IPS-11a (cell line): ENCODE results near the gene NCKAP1.

Experiments
- H3K4me3 ChIP-seq: one replicate; pipeline ENCODE4 v1.5.1; 2013; ENCODE audit warnings: low read depth, low read length, control low read depth

The NCKAP1 gene

DNA sequence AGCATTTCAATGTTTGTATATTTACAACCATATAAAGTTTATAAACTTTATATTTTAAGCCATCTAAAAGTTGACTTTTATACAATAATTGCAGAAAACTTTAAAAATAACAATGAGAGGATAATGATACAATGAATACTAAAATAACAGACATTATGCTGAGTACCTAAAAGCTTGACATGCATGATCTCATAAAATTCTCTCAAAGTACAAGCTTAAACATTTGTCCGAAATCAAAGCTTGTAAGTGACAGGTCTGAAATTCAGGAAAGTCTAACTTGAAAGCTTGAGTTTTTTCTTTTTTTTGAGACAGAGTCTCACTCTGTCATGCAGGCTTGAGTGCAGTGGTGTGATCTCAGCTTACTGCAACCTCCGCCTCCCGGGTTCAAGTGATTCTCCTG lies 87.7 kb downstream of the NCKAP1 start:
- H3K4me3 ChIP-seq: no peak overlapping the region

GRCh38 chr2:182949572-182950189 lies 88.6 kb downstream of the NCKAP1 start:
- H3K4me3 ChIP-seq: no peak overlapping the region

DNA sequence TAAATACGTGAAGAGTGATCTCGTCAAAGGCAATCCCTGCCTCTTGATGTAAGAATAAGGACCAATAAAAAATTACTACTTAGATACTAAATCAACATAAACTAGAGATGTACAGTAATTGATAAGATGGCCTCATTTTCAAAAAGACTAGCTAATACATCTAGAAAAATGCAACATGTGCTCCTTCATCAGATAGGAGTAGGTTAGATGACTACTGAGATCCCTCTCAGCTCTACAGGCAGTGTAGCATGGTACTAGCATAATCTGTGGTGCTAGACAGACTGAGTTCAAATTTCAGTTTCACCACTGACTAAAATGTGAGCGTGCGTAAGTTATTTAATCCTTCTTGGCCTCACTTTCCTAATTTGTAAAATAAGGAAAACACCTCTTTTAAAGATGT lies 89.2 kb downstream of the NCKAP1 start:
- no peak overlapping the region for H3K4me3 ChIP-seq

DNA sequence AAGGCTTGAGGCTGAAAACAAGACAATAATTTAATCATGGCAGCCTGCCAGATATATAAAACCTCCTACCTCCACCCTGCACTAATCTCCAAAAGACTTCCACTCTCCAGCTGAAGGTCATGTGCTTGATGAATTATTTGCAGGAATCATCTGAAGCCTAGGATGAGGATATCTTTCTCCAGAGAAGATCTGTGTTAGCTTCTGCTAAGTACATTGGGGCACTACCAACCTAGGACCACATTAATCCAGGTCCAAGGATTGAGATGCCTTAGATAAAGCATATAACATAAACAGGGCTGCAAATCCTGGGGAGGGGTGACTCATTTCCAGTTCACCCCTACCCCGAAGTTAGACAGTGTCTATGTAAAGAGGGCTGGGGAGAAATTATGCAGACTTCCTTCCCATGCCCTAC lies 91.3 kb downstream of the NCKAP1 start:
- H3K4me3 ChIP-seq: no peak overlapping the region

GRCh38 chr2:182943339-182943738 lies 94.9 kb downstream of the NCKAP1 start:
- H3K4me3 ChIP-seq: no peak overlapping the region

DNA sequence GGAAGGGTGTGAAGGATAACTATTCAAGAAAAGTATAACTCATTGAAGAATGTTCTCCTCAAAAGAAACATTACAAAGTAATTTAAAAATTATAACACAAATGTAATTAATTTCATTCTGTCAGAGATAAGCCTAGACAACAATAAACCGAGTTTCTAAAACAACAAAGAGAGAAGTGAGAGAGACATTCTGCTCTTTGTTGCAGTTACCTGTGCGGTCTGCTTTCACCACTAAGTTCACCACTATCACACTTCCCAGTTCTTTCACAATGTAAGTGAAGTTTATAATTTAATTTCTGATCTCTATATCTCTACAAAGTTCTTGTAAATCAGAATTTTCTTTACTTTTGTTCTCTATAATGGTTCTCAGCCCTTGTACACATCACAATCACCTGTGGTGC lies 95.5 kb downstream of the NCKAP1 start:
- H3K4me3 ChIP-seq: no peak overlapping the region

DNA sequence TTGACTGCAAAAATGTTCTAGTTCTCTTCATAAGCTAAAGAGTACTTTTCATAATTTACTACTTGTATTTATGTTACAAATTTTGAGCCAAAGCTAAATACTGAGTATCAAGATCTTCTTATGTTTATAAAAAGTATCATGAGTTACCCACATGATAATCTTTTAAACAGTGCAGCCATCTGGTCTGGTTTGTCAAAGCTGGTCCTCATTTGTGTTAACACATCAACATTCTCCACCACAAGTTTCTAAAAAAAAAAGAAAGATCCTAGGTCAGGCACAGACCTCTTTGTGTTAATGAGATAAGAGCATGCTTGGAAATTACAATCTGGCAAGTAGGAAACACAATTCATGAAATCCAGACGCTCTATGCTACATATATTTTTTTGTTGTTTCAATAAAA lies 96.3 kb downstream of the NCKAP1 start:
- H3K4me3 ChIP-seq: no peak overlapping the region

GRCh38 chr2:182941121-182941722 lies 97.0 kb downstream of the NCKAP1 start:
- H3K4me3 ChIP-seq: no peak overlapping the region

DNA sequence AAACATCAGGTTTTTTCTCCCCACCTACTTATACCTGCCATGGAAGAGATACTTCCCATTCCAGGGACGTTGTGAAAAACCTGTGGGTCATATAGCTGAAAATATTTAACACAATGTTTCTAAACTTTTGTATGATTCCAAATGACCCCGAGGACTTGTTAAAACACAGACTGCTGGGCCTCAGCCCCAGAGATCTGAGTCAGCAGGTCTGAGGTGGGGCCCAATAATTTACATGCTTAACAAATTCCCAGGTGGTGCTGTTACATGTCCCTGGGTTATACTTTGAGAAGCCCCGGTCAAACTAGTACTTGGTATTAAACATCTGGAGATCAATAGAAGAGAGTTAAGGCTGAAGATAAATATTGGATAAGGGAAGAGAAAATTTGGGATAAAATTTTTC lies 100.4 kb downstream of the NCKAP1 start:
- H3K4me3 ChIP-seq: no peak overlapping the region

GRCh38 chr2:182933629-182934028 lies 104.6 kb downstream of the NCKAP1 start:
- H3K4me3 ChIP-seq: no peak overlapping the region

- no peak overlapping the region for H3K4me3 ChIP-seq
Observed at GRCh38 chr2:182929972-182930371, 108.3 kb downstream of the NCKAP1 start.

GRCh38 chr2:182924306-182924705 lies 114.0 kb downstream of the NCKAP1 start:
- no peak overlapping the region for H3K4me3 ChIP-seq

- no peak overlapping the region for H3K4me3 ChIP-seq
Observed at GRCh38 chr2:182921234-182921633, 117.0 kb downstream of the NCKAP1 start.

DNA sequence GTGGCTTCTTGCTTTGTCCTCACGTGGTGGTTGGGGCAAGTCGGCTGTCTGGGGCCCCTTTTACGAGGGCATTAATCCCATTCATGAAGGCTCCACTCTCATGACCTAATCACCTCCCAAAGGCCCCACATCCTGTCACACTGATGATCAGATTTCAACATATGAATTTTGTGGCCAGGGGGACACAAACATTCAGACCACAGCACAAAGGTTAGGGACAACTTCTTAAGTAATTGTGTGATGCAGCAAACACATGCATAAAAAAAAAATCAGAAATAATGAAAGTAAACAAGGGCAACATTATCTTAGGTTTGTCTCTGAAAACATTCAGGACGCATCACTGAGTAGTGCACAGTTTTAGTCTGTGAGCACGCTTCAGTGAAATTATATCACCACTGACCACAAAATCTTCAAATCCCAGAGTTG lies 117.6 kb downstream of the NCKAP1 start:
- H3K4me3 ChIP-seq: no peak overlapping the region

- H3K4me3 ChIP-seq: no peak overlapping the region
Observed at GRCh38 chr2:182920089-182920488, 118.2 kb downstream of the NCKAP1 start.

GRCh38 chr2:182918961-182919652 lies 119.2 kb downstream of the NCKAP1 start:
- no peak overlapping the region for H3K4me3 ChIP-seq

GRCh38 chr2:182917924-182918323 lies 120.3 kb downstream of the NCKAP1 start:
- no peak overlapping the region for H3K4me3 ChIP-seq

GRCh38 chr2:182916417-182916816 lies 121.8 kb downstream of the NCKAP1 start:
- H3K4me3 ChIP-seq: no peak overlapping the region

DNA sequence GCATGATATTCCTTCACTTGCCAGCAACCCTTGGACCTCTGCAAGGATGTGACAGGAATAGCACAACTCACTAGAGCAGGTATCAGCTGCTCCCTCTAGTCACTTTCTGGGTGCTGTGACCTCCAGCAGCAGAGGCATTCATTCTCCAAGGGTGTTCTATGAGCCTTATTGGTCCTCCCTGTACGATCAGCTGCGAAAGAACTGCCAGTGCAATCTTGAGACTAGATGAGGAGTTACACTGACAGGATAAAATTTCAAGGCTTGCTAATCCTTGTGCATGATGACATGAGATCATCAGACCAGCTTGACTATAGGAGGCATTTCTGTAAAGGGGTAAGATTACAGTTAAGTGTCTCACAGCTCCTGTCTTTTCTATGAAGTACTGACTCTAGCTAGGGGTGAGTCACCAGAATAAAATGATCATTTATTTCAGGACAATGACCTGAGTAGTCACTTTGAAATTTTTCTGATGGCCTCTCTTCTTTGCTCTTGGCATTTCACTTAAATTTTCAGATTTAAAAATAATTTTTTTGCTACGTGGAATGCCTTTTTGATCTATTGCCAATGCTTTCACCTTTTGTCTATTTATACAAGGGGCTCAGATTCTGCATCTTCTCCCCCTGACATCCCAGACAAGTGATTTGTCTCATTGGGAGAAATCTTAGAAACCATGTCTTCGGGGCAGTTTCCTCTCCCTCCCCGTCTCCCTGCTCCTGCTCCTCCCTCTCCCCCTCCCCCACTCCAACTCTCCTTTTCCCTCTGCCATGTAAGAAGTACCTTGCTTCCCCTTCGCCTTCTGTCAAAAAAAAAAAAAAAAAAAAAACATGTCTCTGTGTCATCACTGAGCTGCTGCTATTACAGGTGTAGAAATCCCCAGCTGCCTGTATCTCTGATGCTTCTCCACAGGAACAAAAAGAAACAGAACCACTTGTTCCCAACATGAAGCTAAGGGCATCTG lies 122.6 kb downstream of the NCKAP1 start:
- no peak overlapping the region for H3K4me3 ChIP-seq

DNA sequence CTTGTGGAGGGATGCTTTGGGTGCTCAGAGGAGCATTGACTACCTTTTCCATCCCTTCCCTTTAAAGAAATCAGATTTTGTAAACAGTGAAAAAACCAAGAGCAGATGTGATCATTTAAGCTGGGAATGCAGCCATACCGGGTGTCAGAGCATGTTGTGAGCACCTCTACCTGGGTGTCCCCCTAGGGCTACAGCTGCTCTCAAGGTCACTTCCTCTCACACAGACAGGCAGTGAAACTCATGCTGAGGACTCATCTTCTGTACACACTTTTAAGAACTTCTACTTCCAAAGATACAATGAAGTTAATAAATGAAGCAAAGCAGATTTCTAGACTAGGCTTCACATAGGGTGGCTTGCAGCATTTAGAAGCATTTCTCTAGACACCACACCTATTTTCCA lies 123.4 kb downstream of the NCKAP1 start:
- H3K4me3 ChIP-seq: no peak overlapping the region

GRCh38 chr2:182913064-182913463 lies 125.2 kb downstream of the NCKAP1 start:
- H3K4me3 ChIP-seq: no peak overlapping the region
